Neural progenitor cell (in vitro differentiated cells): Measurements from ENCODE around the gene PSENEN. TPM values are rescaled to one million over a fixed set of nuclear protein-coding genes. Genes with fewer than 3 reads are reported as not detected.

Experiments
- DNase-seq: peaks from one replicate; pipeline ENCODE4 v3.0.0-alpha.2; 2016; ENCODE audit warnings: low spot score
- H2AFZ ChIP-seq: fragments of 200-600 bp; sonication (generic); replicated peaks from 2 replicates; pipeline ENCODE4 v1.6.1; 2016; ENCODE audit warnings: antibody characterized with exemption
- H3F3A ChIP-seq: fragments of 200-600 bp; sonication (generic); 2 replicates; pipeline ENCODE4 v1.6.1; 2016; ENCODE audit warnings: antibody characterized with exemption, low read depth
- H3K27ac ChIP-seq: fragments of 200-600 bp; sonication (generic); 2 replicates; pipeline ENCODE4 v1.5.1; 2016; ENCODE audit warnings: mild to moderate bottlenecking
- H3K27me3 ChIP-seq: fragments of 200-600 bp; sonication (generic); 2 replicates; pipeline ENCODE4 v1.6.1; 2016; ENCODE audit warnings: mild to moderate bottlenecking, moderate library complexity
- H3K36me3 ChIP-seq: fragments of 200-600 bp; sonication (generic); 2 replicates; pipeline ENCODE4 v1.5.1; 2016
- H3K4me1 ChIP-seq: fragments of 200-600 bp; sonication (generic); 2 replicates; pipeline ENCODE4 v1.6.1; 2016; ENCODE audit warnings: mixed run types
- H3K4me2 ChIP-seq: fragments of 200-600 bp; sonication (generic); 2 replicates; pipeline ENCODE4 v1.6.1; 2016
- H3K4me3 ChIP-seq: fragments of 200-600 bp; sonication (generic); 2 replicates; pipeline ENCODE4 v1.5.1; 2016
- H3K79me2 ChIP-seq: fragments of 200-600 bp; sonication (generic); 2 replicates; pipeline ENCODE4 v1.6.1; 2016; ENCODE audit warnings: low read depth
- H3K9ac ChIP-seq: fragments of 200-600 bp; sonication (generic); 2 replicates; pipeline ENCODE4 v1.6.1; 2016
- H3K9me3 ChIP-seq: fragments of 200-600 bp; sonication (generic); 2 replicates; pipeline ENCODE4 v1.5.1; 2016; ENCODE audit warnings: low read depth
- H4K20me1 ChIP-seq: fragments of 200-600 bp; sonication (generic); 2 replicates; pipeline ENCODE4 v1.6.1; 2016; ENCODE audit warnings: low read depth
- H3K27ac Mint-ChIP-seq: 3 replicates; pipeline ENCODE4 v1.8.0; 2021; ENCODE audit warnings: mixed read lengths
- H3K27me3 Mint-ChIP-seq: 2 replicates; pipeline ENCODE4 v1.8.0; 2022; ENCODE audit warnings: low read depth, mild to moderate bottlenecking, inconsistent platforms, moderate library complexity, mixed read lengths; ENCODE audit not compliant: insufficient read depth
- H3K36me3 Mint-ChIP-seq: 3 replicates; pipeline ENCODE4 v1.8.0; 2021; ENCODE audit warnings: mixed read lengths
- H3K4me1 Mint-ChIP-seq: 3 replicates; pipeline ENCODE4 v1.8.0; 2021; ENCODE audit warnings: mixed read lengths
- H3K4me3 Mint-ChIP-seq: 3 replicates; pipeline ENCODE4 v1.8.0; 2021; ENCODE audit warnings: mild to moderate bottlenecking, moderate library complexity, mixed read lengths
- H3K9me3 Mint-ChIP-seq: 3 replicates; pipeline ENCODE4 v1.8.0; 2020; ENCODE audit warnings: mixed read lengths
- CTCF ChIP-seq: fragments of 200-600 bp; sonication (generic); IDR thresholded peaks from 2 replicates; pipeline ENCODE4 v1.5.1; 2017; ENCODE audit warnings: antibody characterized with exemption, mild to moderate bottlenecking
- EZH2 ChIP-seq: fragments of 200-600 bp; sonication (generic); IDR thresholded peaks from 2 replicates; pipeline ENCODE4 v1.6.1; 2017; ENCODE audit warnings: antibody characterized with exemption, mild to moderate bottlenecking, moderate library complexity
- EZH2phosphoT487 ChIP-seq: fragments of 200-600 bp; sonication (generic); IDR thresholded peaks from 2 replicates; pipeline ENCODE4 v1.6.1; 2017; ENCODE audit warnings: antibody characterized with exemption
- total RNA-seq: library from RNA; depleted of rRNA; stranded (reverse); fragments of >200 nt; gene quantifications from 2 replicates; pipeline ENCODE4 v1.2.3, GENCODE V29; 2015; ENCODE audit warnings: low replicate concordance

The PSENEN gene
- total RNA-seq, 1 donor from 2014 or later, result 10.9 TPM

- no peak for DNase-seq
- peaks cover 4% of the 10 kb centered on the region for H3K36me3 Mint-ChIP-seq
- Histone ChIP-seq H4K20me1 (peaks cover 6% of the 10 kb centered on the region), H3K79me2 (peaks cover 4% of the 10 kb centered on the region), H3K27me3 (peaks cover 8% of the 10 kb centered on the region), H3K9me3 (no peaks in the 10 kb centered on the region), H3K4me3 (no peak overlapping the region), H3K9ac (no peak overlapping the region), H2AFZ (no peak overlapping the region), H3K27ac (no peak overlapping the region), H3K36me3 (no peaks in the 10 kb centered on the region), H3K4me2 (no peak overlapping the region), H3K4me1 (peaks cover 17% of the 10 kb centered on the region), H3F3A (peaks cover 19% of the 10 kb centered on the region)
- H3K9me3 Mint-ChIP-seq, result no peaks in the 10 kb centered on the region
- H3K4me1 Mint-ChIP-seq, result peaks cover 37% of the 10 kb centered on the region
- H3K27ac Mint-ChIP-seq, result no peak overlapping the region
- peaks cover 13% of the 10 kb centered on the region for H3K27me3 Mint-ChIP-seq
- H3K4me3 Mint-ChIP-seq, result peak overlapping the region; percentile 33
- TF ChIP-seq EZH2 (no peak), EZH2phosphoT487 (no peak)
Observed at GRCh38 chr19:35713506-35713850, 32.0 kb upstream of the PSENEN start.

GRCh38 chr19:35713904-35714495, 31.5 kb upstream of the PSENEN start:
- peaks cover 9% of the 10 kb centered on the region for H3K79me2 ChIP-seq
- H3K27me3 ChIP-seq, result peaks cover 8% of the 10 kb centered on the region
- H3K4me3 ChIP-seq, result no peak overlapping the region
- no peaks in the 10 kb centered on the region for H3K36me3 ChIP-seq
- H3K27me3 Mint-ChIP-seq, result peaks cover 13% of the 10 kb centered on the region
- H3K4me2 ChIP-seq, result no peak overlapping the region
- peak overlapping the region; percentile 11 for H3K4me3 Mint-ChIP-seq
- peaks cover 18% of the 10 kb centered on the region for H3K4me1 ChIP-seq
- no peak for DNase-seq
- H2AFZ ChIP-seq, result no peak overlapping the region
- no peak overlapping the region for H3K9ac ChIP-seq
- H3K9me3 Mint-ChIP-seq, result no peaks in the 10 kb centered on the region
- H3K36me3 Mint-ChIP-seq, result peaks cover 4% of the 10 kb centered on the region
- H3K27ac ChIP-seq, result no peak overlapping the region
- no peak for TF ChIP-seq CTCF
- TF ChIP-seq EZH2phosphoT487, result no peak
- TF ChIP-seq EZH2, result no peak
- peaks cover 40% of the 10 kb centered on the region for H3K4me1 Mint-ChIP-seq
- no peak overlapping the region for H3K27ac Mint-ChIP-seq
- peaks cover 11% of the 10 kb centered on the region for H4K20me1 ChIP-seq
- no peaks in the 10 kb centered on the region for H3K9me3 ChIP-seq
- H3F3A ChIP-seq, result peaks cover 19% of the 10 kb centered on the region

- Histone ChIP-seq H2AFZ (no peak overlapping the region), H3F3A (peaks cover 19% of the 10 kb centered on the region), H4K20me1 (peaks cover 19% of the 10 kb centered on the region), H3K4me3 (no peak overlapping the region), H3K27ac (no peak overlapping the region), H3K79me2 (peaks cover 17% of the 10 kb centered on the region), H3K36me3 (no peaks in the 10 kb centered on the region), H3K4me2 (peak overlapping the region; percentile 93), H3K9ac (no peak overlapping the region), H3K27me3 (peaks cover 8% of the 10 kb centered on the region), H3K9me3 (no peaks in the 10 kb centered on the region), H3K4me1 (peaks cover 22% of the 10 kb centered on the region)
- Mint-ChIP-seq H3K27ac (peak overlapping the region; percentile 32), H3K27me3 (peaks cover 11% of the 10 kb centered on the region), H3K9me3 (no peaks in the 10 kb centered on the region), H3K4me1 (peaks cover 46% of the 10 kb centered on the region), H3K36me3 (peaks cover 4% of the 10 kb centered on the region), H3K4me3 (peak overlapping the region; percentile 76)
- peak; percentile 42 for DNase-seq
- TF ChIP-seq EZH2phosphoT487 (no peak), CTCF (no peak), EZH2 (no peak)
Observed at GRCh38 chr19:35714601-35715354, 30.7 kb upstream of the PSENEN start.

GRCh38 chr19:35715355-35715809, 30.1 kb upstream of the PSENEN start:
- Histone ChIP-seq H3K4me3 (peak overlapping the region; percentile 58), H3K4me1 (peaks cover 22% of the 10 kb centered on the region), H3K79me2 (peaks cover 22% of the 10 kb centered on the region), H3F3A (peaks cover 19% of the 10 kb centered on the region), H3K27me3 (peaks cover 8% of the 10 kb centered on the region), H3K9me3 (no peaks in the 10 kb centered on the region), H2AFZ (no peak overlapping the region), H3K9ac (no peak overlapping the region), H3K4me2 (peak overlapping the region; percentile 93), H3K36me3 (no peaks in the 10 kb centered on the region), H4K20me1 (peaks cover 24% of the 10 kb centered on the region), H3K27ac (no peak overlapping the region)
- H3K27me3 Mint-ChIP-seq, result peaks cover 13% of the 10 kb centered on the region
- no peak overlapping the region for H3K27ac Mint-ChIP-seq
- H3K4me3 Mint-ChIP-seq, result peak overlapping the region; percentile 90
- peaks cover 46% of the 10 kb centered on the region for H3K4me1 Mint-ChIP-seq
- TF ChIP-seq CTCF, result no peak
- no peak for TF ChIP-seq EZH2phosphoT487
- TF ChIP-seq EZH2, result no peak
- H3K36me3 Mint-ChIP-seq, result peaks cover 7% of the 10 kb centered on the region
- H3K9me3 Mint-ChIP-seq, result no peaks in the 10 kb centered on the region
- DNase-seq, result no peak
